ENCODE results near the gene HEY2. TPM values are rescaled to one million over a fixed set of nuclear protein-coding genes. Genes with fewer than 3 reads are reported as not detected.

HEY2 gene
- total and polyA plus RNA-seq, 2 donors (not counting 3 experiments of a cell fraction or from before 2014, with no cell fraction given): 0.07 TPM; not detected in 1

DNA sequence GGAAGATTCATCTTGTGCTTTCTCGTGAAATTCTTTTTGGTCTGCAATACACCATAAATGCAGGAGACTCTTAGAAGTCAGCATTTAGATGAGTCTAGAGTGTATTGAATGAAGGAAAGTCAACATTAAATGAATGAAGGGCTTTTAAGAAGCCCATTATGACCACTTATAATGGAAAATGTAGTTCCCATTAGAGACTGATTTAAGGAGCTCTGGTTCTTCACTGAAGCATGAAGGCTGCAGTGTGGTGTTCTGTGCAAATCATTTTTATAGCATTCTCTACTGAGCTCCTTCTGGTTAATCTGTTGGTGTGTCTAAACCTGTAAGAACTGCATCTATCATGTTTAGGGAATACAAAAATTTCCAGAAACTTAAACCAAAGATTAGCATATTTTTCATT, 61.0 kb downstream of the HEY2 start:
- no peak overlapping the region for H3K9ac ChIP-seq (replicated peaks; ENCODE audit: extremely low read depth, insufficient read depth, low read length)
- no peaks in the 10 kb centered on the region for H3K27me3 ChIP-seq (ENCODE audit: control insufficient read depth in 2 of 2, insufficient read depth in 2 of 2, low read length in 2 of 2)
- no peak for FAIRE-seq
- no TSS peak for BruUV-seq (replicated peaks)
- no peaks in the 10 kb centered on the region for H3K9me1 ChIP-seq (replicated peaks; ENCODE audit: control insufficient read depth, extremely low read depth, insufficient read depth, low read length)
- DNase-seq (ENCODE audit: low read depth, low spot score): no peak
- dilution Hi-C loops (cut with MboI; ENCODE audit: extremely low pct_ligation_motif_present, low sequenced_read_pairs) (no loop called here), intact Hi-C loops (cut with micrococcal nuclease) (no loop called here)
- ChIA-PET CTCF (interaction anchor here (1.2 to 6.1 kb wide), 3 partner anchors 18 to 146 kb away, joined by 3 to 47 read pairs (median 5); partner anchors contain the start of genes HINT3 and NCOA7), POLR2A (no interaction called here)
- H3K4me2 ChIP-seq (ENCODE audit: insufficient read depth, low read length): no peak overlapping the region
- H3K27ac ChIP-seq (ENCODE audit: insufficient read depth, low read depth, low read length): no peak overlapping the region
- TF ChIP-seq FOS (IDR thresholded peaks at IDR 0.05; ENCODE audit: borderline replicate concordance, insufficient read depth, low read length): no peak
- TF ChIP-seq POLR2AphosphoS5 (IDR thresholded peaks at IDR 0.05; ENCODE audit: insufficient read depth, low read depth, low read length): no peak
- no peak for TF ChIP-seq MYC (IDR thresholded peaks at IDR 0.05; ENCODE audit: low read depth, low read length)
- no peak for TF ChIP-seq MAX (IDR thresholded peaks at IDR 0.05; ENCODE audit: insufficient read depth, insufficient read length)
- TF ChIP-seq GATA2 (IDR thresholded peaks at IDR 0.05; ENCODE audit: insufficient read depth, insufficient read length, low read depth, low read length): no peak
- TF ChIP-seq, protein P1, sequence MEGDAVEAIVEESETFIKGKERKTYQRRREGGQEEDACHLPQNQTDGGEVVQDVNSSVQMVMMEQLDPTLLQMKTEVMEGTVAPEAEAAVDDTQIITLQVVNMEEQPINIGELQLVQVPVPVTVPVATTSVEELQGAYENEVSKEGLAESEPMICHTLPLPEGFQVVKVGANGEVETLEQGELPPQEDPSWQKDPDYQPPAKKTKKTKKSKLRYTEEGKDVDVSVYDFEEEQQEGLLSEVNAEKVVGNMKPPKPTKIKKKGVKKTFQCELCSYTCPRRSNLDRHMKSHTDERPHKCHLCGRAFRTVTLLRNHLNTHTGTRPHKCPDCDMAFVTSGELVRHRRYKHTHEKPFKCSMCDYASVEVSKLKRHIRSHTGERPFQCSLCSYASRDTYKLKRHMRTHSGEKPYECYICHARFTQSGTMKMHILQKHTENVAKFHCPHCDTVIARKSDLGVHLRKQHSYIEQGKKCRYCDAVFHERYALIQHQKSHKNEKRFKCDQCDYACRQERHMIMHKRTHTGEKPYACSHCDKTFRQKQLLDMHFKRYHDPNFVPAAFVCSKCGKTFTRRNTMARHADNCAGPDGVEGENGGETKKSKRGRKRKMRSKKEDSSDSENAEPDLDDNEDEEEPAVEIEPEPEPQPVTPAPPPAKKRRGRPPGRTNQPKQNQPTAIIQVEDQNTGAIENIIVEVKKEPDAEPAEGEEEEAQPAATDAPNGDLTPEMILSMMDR (IDR thresholded peaks at IDR 0.05; ENCODE audit: extremely low read depth in 1 of 2, insufficient read depth in 1 of 2, low read depth in 1 of 2, low read length in 2 of 2): no peak
- TF ChIP-seq JUN (IDR thresholded peaks at IDR 0.05; ENCODE audit: borderline replicate concordance, insufficient read depth, insufficient read length, low read depth): no peak
- TF ChIP-seq POLR2A (IDR thresholded peaks at IDR 0.05; ENCODE audit: low read depth, low read length): no peak
- TF ChIP-seq EZH2 (IDR thresholded peaks at IDR 0.05; ENCODE audit: borderline replicate concordance, low read depth, low read length, severe bottlenecking): no peak
- no peaks in the 10 kb centered on the region for H3K9me3 ChIP-seq (replicated peaks; ENCODE audit: control insufficient read depth, insufficient read depth, low read length)
- H3K79me2 ChIP-seq (ENCODE audit: control insufficient read depth, insufficient read depth, low read length): peaks cover 56% of the 10 kb centered on the region
- H3K4me1 ChIP-seq (ENCODE audit: control insufficient read depth, extremely low read depth, insufficient read depth, low read length): peaks cover 35% of the 10 kb centered on the region
- peaks cover 0 to 2% of the 10 kb centered on the region in 2 experiments for H3K36me3 ChIP-seq (ENCODE audit: control insufficient read depth in 2 of 2, extremely low read depth in 1 of 2, insufficient read depth in 2 of 2, low read length in 2 of 2)
- no peaks in the 10 kb centered on the region for H4K20me1 ChIP-seq (replicated peaks; ENCODE audit: control insufficient read depth, extremely low read depth, insufficient read depth, low read length)
- H2AFZ ChIP-seq (ENCODE audit: low read depth, low read length): no peak overlapping the region
- H3K4me3 ChIP-seq (replicated peaks in 1 of 3; ENCODE audit: insufficient read depth in 1 of 3, low read depth in 1 of 3, low read length in 3 of 3): no peak overlapping the region

Other genes with a start within 250 kb of the HEY2 start
- gene NCOA7, start 41.3 kb downstream of the HEY2 start, total RNA-seq: 58.2 and 71.2 TPM in 2 replicates
- gene NCOA7, start 41.3 kb downstream of the HEY2 start, polyA plus RNA-seq: 20.3 and 27.7 TPM in 2 replicates
- 8.4 and 9.7 TPM in 2 replicates for gene HINT3, start 207.1 kb downstream of the HEY2 start, total RNA-seq
- gene HINT3, start 207.1 kb downstream of the HEY2 start, polyA plus RNA-seq: 1.1 and 1.8 TPM in 2 replicates
- gene TRMT11, start 236.9 kb downstream of the HEY2 start, total RNA-seq: 10.7 and 11.3 TPM in 2 replicates
- 4.0 and 5.1 TPM in 2 replicates for gene TRMT11, start 236.9 kb downstream of the HEY2 start, polyA plus RNA-seq

All from endothelial cell of umbilical vein (primary cell).